Measurements from ENCODE around the gene SPRED1.

The SPRED1 gene

GRCh38 chr15:38354315-38354929 is 101.8 kb downstream of the SPRED1 start:
- DNase-seq (ENCODE audit: low read depth in 3 of 3), result peak; percentile 14 to 27 (median 23)

GRCh38 chr15:38362355-38362754 is 109.7 kb downstream of the SPRED1 start:
- no peak for DNase-seq (ENCODE audit: low read depth in 3 of 3)

- no peak for DNase-seq (ENCODE audit: low read depth in 3 of 3)
Observed at GRCh38 chr15:38367476-38367875, 114.8 kb downstream of the SPRED1 start.

GRCh38 chr15:38369936-38370478 is 117.4 kb downstream of the SPRED1 start:
- DNase-seq (ENCODE audit: low read depth in 3 of 3), result no peak

- DNase-seq (ENCODE audit: low read depth in 3 of 3), result no peak
Observed at GRCh38 chr15:38373016-38373415, 120.4 kb downstream of the SPRED1 start.

GRCh38 chr15:38374029-38374428 is 121.4 kb downstream of the SPRED1 start:
- no peak for DNase-seq (ENCODE audit: low read depth in 3 of 3)

GRCh38 chr15:38374556-38374955 is 121.9 kb downstream of the SPRED1 start:
- DNase-seq (ENCODE audit: low read depth in 3 of 3), result no peak

- DNase-seq (ENCODE audit: low read depth in 3 of 3), result no peak
Observed at GRCh38 chr15:38376081-38376480, 123.4 kb downstream of the SPRED1 start.

GRCh38 chr15:38377636-38378035 is 125.0 kb downstream of the SPRED1 start:
- DNase-seq (ENCODE audit: low read depth in 3 of 3), result no peak

- DNase-seq (ENCODE audit: low read depth in 3 of 3), result no peak
Observed at GRCh38 chr15:38378161-38378560, 125.5 kb downstream of the SPRED1 start.

- peak; percentile 32 to 57 (median 37) for DNase-seq (ENCODE audit: low read depth in 3 of 3)
Observed at GRCh38 chr15:38389924-38390542, 137.4 kb downstream of the SPRED1 start.

GRCh38 chr15:38391191-38391590 is 138.6 kb downstream of the SPRED1 start:
- no peak for DNase-seq (ENCODE audit: low read depth in 3 of 3)

GRCh38 chr15:38398134-38398533 is 145.5 kb downstream of the SPRED1 start:
- DNase-seq (ENCODE audit: low read depth in 3 of 3), result no peak

- no peak for DNase-seq (ENCODE audit: low read depth in 3 of 3)
Observed at GRCh38 chr15:38401106-38401505, 148.5 kb downstream of the SPRED1 start.

GRCh38 chr15:38401701-38402100 is 149.1 kb downstream of the SPRED1 start:
- no peak for DNase-seq (ENCODE audit: low read depth in 3 of 3)

- DNase-seq (ENCODE audit: low read depth in 3 of 3), result no peak
Observed at GRCh38 chr15:38406436-38406835, 153.8 kb downstream of the SPRED1 start.

Data from stimulated activated CD4-positive, alpha-beta T cell treated with anti-CD3 and anti-CD28 coated beads, TNF-alpha, amount 100 ng/mL, for 48 hours (primary cell).